ENCODE results near the gene TUBGCP2.

The TUBGCP2 gene

GRCh38 chr10:133308421-133309099 lies at the start of gene TUBGCP2, which contains the start of gene ZNF511:
TSS of gene TUBGCP2 (minus strand) at chr10:133308872. CDS start at chr10:133302941, 5,931 bp downstream.
TSS of gene ZNF511 (plus strand) at chr10:133308914. CDS start at chr10:133308944, 30 bp downstream.
- DNase-seq = peak; percentile 91

GRCh38 chr10:133357285-133358161 lies 48.9 kb upstream of the TUBGCP2 start, which contains the start of gene FUOM:
TSS of gene FUOM (minus strand) at chr10:133358019. CDS start at chr10:133358007, 12 bp downstream.
- peak; percentile 81 for DNase-seq

- DNase-seq = no peak
Observed at GRCh38 chr10:133356549-133357284, 48.0 kb upstream of the TUBGCP2 start.

GRCh38 chr10:133355991-133356390 lies 47.3 kb upstream of the TUBGCP2 start:
- no peak for DNase-seq

- no peak for DNase-seq
Observed at GRCh38 chr10:133355266-133355665, 46.6 kb upstream of the TUBGCP2 start.

- DNase-seq = no peak
Observed at GRCh38 chr10:133354672-133355240, 46.1 kb upstream of the TUBGCP2 start.

- no peak for DNase-seq
Observed at GRCh38 chr10:133353988-133354605, 45.4 kb upstream of the TUBGCP2 start.

- no peak for DNase-seq
Observed at GRCh38 chr10:133353202-133353959, 44.7 kb upstream of the TUBGCP2 start.

- DNase-seq = no peak
Observed at GRCh38 chr10:133351408-133352318, 43.0 kb upstream of the TUBGCP2 start.

- DNase-seq = no peak
Observed at GRCh38 chr10:133350950-133351329, 42.3 kb upstream of the TUBGCP2 start.

- DNase-seq = no peak
Observed at GRCh38 chr10:133350283-133350949, 41.7 kb upstream of the TUBGCP2 start.

GRCh38 chr10:133349577-133350011 lies 40.9 kb upstream of the TUBGCP2 start:
- DNase-seq = no peak

- no peak for DNase-seq
Observed at GRCh38 chr10:133349160-133349568, 40.5 kb upstream of the TUBGCP2 start.

- no peak for DNase-seq
Observed at GRCh38 chr10:133347710-133348517, 39.2 kb upstream of the TUBGCP2 start.

- no peak for DNase-seq
Observed at GRCh38 chr10:133346413-133346812, 37.7 kb upstream of the TUBGCP2 start.

GRCh38 chr10:133344236-133344635 lies 35.6 kb upstream of the TUBGCP2 start:
- DNase-seq = no peak

- DNase-seq = no peak
Observed at GRCh38 chr10:133343558-133343957, 34.9 kb upstream of the TUBGCP2 start.

- no peak for DNase-seq
Observed at GRCh38 chr10:133342942-133343341, 34.3 kb upstream of the TUBGCP2 start.

- no peak for DNase-seq
Observed at GRCh38 chr10:133341983-133342382, 33.3 kb upstream of the TUBGCP2 start.

All from CD4-positive, alpha-beta T cell treated with Interleukin-15 for 1 hour (primary cell).